CD4-positive, alpha-beta T cell treated with Interleukin-21 for 1 hour (primary cell): ENCODE data around the gene TTYH2.

Source experiments
- DNase-seq: peaks from one replicate; pipeline ENCODE4 v3.0.0-alpha.2; 2020

Gene TTYH2

GRCh38 chr17:74196541-74197317 lies 16.6 kb upstream of the TTYH2 start:
- DNase-seq = no peak

- no peak for DNase-seq
These were observed 15.6 kb upstream of the TTYH2 start for GRCh38 chr17:74197801-74198200.

GRCh38 chr17:74198694-74199093 lies 14.7 kb upstream of the TTYH2 start:
- DNase-seq = no peak

DNA sequence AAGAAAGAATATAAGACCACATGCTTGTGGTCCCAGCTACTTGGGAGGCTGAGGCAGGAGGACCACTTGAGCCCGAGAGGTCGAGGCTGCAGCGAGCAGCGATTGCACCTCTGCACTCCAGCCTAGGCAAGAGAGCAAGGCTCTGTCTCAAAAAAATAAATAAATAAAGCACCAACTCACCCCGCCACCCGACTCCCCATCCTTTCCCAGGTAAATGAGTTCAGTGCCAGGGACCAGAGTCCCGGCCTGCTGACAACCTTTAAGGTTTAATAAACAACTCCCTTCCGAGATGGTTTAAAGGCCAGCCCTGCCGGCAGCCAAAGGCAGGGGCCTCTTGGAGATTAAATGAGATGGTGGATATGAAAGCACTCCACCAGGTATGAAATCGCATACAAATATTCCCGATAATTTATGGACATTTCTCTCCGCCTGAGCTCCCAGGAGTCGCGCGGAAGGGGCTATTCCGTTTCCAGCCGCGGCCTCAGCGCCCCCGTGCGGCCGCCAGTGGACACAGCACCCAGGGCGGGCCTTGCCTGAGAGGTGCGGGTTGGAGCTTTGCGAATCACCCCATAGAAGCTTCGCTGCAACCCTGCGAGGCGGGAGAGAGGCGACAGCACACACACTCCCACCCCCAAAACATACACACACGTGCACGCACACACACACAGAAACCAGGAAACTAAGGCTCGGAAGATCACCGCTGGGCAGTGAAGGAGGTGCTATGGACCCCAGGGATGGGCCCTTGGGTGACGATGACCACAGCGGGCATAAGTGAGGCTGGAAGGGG lies 13.9 kb upstream of the TTYH2 start:
- DNase-seq = peak; percentile 68

GRCh38 chr17:74200112-74200511 lies 13.3 kb upstream of the TTYH2 start:
- no peak for DNase-seq

- no peak for DNase-seq
These were observed 12.1 kb upstream of the TTYH2 start for GRCh38 chr17:74201250-74201649.

DNA sequence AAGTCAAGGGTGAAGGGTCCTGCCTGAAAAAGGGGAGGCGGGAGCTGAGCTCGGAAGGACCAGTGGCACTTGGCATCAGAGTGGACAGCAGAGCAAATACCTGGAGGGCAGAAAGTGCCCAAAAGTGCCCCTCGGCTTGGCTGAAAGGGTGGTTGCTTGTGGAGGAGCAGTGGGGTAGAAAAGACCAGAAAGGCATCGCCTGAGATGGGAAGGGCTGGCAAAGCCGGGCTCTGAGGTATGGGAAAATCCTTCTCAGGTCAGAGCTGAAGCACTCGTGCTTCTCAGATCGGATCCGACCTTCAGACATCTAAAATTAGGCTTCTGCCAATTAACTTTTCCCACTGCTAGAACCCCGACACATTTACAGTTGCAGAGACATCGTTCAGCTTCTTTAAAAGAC lies 11.4 kb upstream of the TTYH2 start:
- DNase-seq = no peak

- no peak for DNase-seq
These were observed 10.4 kb upstream of the TTYH2 start for GRCh38 chr17:74202938-74203337.

DNA sequence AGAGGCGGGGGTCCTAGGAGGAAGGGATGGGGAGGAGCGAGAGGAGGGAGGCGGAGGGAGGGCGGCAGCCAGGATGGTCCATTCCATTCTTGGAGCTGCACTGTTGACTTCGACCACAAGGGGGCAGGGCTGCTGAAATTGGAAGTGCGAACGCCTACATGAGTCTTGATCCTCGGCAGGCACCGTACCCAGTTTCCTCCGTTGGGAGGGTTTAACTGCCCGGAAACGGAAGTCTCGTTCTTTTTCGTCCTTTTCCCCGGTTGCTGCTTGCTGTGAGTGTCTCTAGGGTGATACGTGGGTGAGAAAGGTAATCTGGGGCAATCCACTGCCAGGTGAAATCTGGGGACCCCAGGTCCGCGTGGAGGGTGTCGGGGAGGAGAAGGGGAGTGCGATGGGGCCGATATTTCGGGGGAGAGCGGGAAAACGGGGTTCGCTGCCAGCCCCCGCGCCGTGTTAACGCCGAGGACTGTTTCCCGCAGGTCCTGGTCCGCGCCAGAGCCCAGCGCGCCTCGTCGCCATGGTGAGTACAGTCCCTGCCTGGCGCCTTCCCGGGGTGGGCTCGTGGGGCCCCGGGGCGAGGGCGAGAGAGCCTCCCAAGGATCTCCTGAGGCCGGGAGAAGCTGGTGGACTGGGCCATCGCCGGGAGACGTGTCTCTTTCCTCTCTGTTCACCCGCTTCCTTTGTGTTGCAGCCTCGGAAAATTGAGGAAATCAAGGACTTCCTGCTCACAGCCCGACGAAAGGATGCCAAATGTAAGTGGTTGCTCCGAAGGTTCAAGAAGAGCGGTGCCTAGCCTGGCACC lies 9.7 kb upstream of the TTYH2 start, which contains the start of gene RPL38:
RPL38 (plus strand) TSS at position 240 of the 802 bp plus-strand sequence; CDS start at position 518, 278 bp downstream.
- DNase-seq = peak; percentile 96

GRCh38 chr17:74204474-74204873 lies 8.9 kb upstream of the TTYH2 start:
- DNase-seq = no peak

- no peak for DNase-seq
These were observed 8.1 kb upstream of the TTYH2 start for GRCh38 chr17:74205274-74205673.

DNA sequence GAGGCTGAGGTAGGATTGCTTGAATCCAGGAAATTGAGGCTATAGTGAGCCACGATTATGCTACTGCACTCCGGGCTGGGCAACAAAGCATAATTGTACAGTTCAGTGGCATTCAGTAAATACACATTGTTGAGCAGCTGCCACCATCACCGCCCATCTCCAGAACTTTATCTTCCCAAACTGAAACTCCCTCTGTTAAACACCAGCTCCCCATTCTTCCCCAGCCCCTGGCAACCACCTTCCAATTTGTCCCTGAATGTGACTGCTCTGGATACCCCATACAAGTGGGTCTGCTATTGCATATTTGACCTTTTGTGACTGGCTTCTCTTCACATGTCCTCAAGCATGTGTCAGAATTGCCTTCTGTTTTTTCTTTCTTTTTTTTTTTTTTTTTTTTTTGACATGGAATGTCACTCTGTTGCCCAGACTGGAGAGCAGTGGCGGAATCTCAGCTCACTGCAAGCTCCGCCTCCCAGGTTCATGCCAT lies 7.0 kb upstream of the TTYH2 start:
- DNase-seq = no peak

DNA sequence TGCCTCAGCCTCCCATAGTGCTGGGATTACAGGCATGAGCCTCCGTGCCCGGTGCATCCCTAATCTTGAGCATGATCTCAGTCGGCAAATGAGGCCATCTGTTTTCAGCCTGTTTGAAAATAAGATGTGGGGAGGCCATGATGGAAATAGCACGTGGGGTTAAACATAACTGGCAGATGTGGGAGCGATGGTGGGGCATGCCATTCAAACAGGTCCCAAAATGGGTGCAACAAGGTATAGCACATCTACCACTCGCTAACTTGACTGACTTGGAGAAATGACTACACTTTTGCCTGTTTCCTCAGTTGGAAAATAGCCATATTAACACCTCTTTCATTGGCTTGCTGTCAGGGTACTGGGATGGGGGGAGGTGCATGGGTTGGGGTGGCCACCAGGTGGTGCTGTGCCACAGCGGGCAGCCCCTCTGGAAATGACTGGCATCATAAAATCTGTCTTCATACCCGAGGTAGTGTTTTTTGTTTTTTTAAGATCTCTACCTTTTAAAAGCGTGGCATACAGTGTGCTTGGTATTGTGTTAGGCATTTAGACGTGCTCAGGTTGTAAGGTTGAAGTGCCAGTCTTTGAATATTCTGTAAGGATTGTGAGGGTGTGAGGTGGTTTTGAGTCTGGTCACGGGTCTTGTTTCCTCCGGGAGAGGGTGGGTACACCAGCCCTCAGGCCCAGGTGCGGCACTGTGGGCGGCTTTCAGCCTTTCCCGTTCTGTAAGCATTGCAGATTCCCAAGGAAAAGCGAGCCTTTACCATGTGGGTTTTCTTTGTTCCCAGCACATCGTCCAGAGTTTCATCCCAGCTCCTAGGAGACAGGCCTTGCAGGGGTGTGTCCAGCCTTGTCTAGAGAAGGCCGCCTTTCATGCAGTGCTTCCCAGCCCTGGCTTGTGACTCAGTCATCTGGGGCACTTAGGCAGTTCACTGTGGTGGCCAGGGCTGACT lies 2.9 kb upstream of the TTYH2 start:
- DNase-seq = peak; percentile 85

DNA sequence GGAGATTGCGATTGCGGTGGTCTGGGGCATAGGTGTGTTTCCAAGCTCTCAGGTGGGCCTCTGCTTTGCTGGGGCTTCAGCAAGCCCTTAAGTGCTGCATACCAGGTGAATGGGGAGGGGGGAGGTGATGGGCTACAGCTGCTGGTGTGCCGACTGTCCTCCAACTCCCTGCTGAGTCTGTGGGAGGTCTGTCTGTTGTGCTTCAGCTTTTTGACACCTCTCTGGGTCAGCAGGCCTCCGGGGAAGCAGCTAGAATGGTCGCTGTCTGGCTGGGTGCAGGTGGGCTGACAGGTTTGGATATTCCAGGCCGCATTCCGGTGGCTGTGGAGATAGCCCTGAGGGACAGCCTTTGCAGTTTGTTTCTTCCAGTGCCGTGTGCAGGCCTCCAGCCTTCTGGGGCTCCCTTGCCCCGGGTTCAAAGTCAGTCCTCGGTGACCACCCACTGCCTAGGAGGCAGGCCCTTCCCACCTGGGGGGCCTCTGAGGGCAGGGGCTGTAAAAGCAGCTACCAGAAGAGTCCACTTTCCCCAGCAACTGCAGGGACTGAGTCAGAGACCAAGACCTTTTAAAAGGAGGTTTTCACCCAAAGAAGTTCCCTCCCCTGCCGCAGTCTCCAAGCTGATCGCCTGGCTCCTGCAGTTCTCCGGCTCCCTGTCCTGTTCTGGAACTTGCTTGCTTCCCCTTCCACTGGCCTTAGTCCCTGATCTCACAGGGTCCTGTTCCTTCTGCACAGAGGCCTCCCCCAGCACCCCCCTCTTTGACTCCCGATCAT lies 2.0 kb upstream of the TTYH2 start:
- no peak for DNase-seq

- no peak for DNase-seq
These were observed 1.5 kb upstream of the TTYH2 start for GRCh38 chr17:74211912-74212208.

DNA sequence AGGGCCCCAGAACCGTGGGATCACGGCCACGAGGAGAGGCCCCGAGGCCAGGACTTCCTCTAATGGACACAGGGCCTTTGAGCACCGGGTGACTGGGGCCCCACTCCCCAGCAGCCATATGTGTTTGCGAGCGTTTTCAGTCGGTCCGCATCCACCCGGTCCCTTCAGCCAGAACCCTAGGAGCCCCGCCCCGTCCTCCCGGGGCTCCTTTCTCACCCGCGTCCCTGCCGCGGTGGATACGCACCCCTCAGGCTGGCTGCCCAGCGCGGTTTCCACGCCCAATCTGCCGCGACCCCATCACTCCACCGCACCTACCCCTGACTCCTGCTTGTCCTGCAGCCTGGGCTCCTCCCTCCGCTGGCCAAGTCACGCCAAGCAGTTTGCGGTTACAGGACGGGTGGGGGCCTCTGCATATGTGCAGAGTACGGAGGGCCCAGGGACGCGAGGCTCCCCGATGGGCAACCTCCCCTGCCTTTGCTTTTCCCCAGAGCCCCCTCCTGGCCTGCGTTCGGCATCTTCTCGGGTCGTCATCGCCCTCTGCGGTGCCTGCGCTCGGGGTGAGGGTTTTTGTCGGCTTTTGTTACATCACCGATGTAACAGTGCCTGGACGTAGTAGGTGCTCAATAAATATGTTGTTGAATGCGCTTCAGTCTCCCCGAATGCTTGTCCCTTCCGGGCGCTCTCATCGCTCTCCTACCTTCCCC lies 1.0 kb upstream of the TTYH2 start:
- peak; percentile 26 for DNase-seq

- DNase-seq = peak; percentile 13
These were observed 555 bp downstream of the TTYH2 start for GRCh38 chr17:74213861-74214391.

GRCh38 chr17:74214484-74215341 lies 1.3 kb downstream of the TTYH2 start:
- DNase-seq = no peak

DNA sequence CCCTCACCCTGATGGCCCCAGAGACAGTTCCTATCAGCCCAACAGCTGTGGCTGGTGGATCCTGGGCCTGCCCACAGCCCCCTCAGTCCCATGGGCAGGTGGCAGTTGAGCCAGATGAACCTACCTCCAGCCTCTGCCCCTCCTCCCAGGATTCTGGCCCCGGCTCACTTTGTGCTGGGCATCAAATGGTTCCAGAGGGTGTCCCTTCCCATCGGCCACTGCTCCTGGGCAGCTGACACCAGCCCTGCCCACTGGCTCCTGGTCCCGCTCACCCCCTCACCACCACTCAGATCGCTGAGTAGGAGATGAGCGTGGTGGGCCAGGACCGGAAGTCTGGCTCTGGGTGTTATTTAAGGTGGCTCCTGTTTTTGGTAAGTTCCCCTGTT lies 2.0 kb downstream of the TTYH2 start:
- peak; percentile 13 for DNase-seq
